Loucy (cell line): Measurements from ENCODE around the gene STIM1.

Experiments
- H2AFZ ChIP-seq: fragments of 200-600 bp; sonication (generic); 2 replicates; pipeline ENCODE4 v1.6.0; 2016; ENCODE audit warnings: antibody characterized with exemption, mild to moderate bottlenecking, low read length, moderate library complexity
- H3F3A ChIP-seq: fragments of 200-600 bp; 2 replicates; pipeline ENCODE4 v1.6.0; 2016; ENCODE audit warnings: antibody characterized with exemption, low read depth, mild to moderate bottlenecking
- H3K27me3 ChIP-seq: fragments of 200-600 bp; sonication (generic); 2 replicates; pipeline ENCODE4 v1.6.1; 2014; ENCODE audit warnings: low read length, mild to moderate bottlenecking; ENCODE audit not compliant: insufficient read depth, poor library complexity, severe bottlenecking
- H3K36me3 ChIP-seq: fragments of 200-600 bp; sonication (generic); 2 replicates; pipeline ENCODE4 v1.6.1; 2016; ENCODE audit warnings: low read length; ENCODE audit not compliant: insufficient read depth
- H3K4me1 ChIP-seq: fragments of 200-600 bp; sonication (generic); 2 replicates; pipeline ENCODE4 v1.5.1; 2014; ENCODE audit warnings: low read length, mild to moderate bottlenecking; ENCODE audit not compliant: insufficient read depth, poor library complexity, severe bottlenecking
- H3K4me2 ChIP-seq: fragments of 200-600 bp; sonication (generic); 2 replicates; pipeline ENCODE4 v1.6.0; 2014; ENCODE audit warnings: antibody characterized with exemption, low read length, low read depth, mild to moderate bottlenecking; ENCODE audit not compliant: poor library complexity, severe bottlenecking
- H3K4me3 ChIP-seq: fragments of 200-600 bp; sonication (generic); 2 replicates; pipeline ENCODE4 v1.5.1; 2014; ENCODE audit warnings: low read length, mild to moderate bottlenecking, mixed read lengths; ENCODE audit not compliant: poor library complexity, severe bottlenecking
- H3K79me2 ChIP-seq: fragments of 200-600 bp; sonication (generic); 2 replicates; pipeline ENCODE4 v1.6.1; 2014; ENCODE audit warnings: low read length; ENCODE audit not compliant: insufficient read depth
- H3K9ac ChIP-seq: fragments of 200-600 bp; sonication (generic); 2 replicates; pipeline ENCODE4 v1.6.0; 2014; ENCODE audit warnings: mild to moderate bottlenecking, low read depth, low read length, moderate library complexity; ENCODE audit not compliant: poor library complexity, severe bottlenecking
- H3K9me2 ChIP-seq: fragments of 200-600 bp; sonication (generic); replicated peaks from 2 replicates; pipeline ENCODE4 v1.6.1; 2016; ENCODE audit warnings: low read depth, low read length, mixed read lengths
- H3K9me3 ChIP-seq: fragments of 200-600 bp; sonication (generic); 2 replicates; pipeline ENCODE4 v1.6.1; 2014; ENCODE audit warnings: mild to moderate bottlenecking, antibody characterized with exemption, low read length, low read depth; ENCODE audit not compliant: insufficient read depth
- H4K20me1 ChIP-seq: fragments of 200-600 bp; sonication (generic); 2 replicates; pipeline ENCODE4 v1.6.0; 2014; ENCODE audit warnings: antibody characterized with exemption, low read length, mild to moderate bottlenecking; ENCODE audit not compliant: insufficient read depth, poor library complexity, severe bottlenecking
- CTCF ChIP-seq: fragments of 200-600 bp; sonication (generic); conservative IDR thresholded peaks from 2 replicates; pipeline ENCODE4 v1.5.1; 2014; ENCODE audit warnings: mild to moderate bottlenecking, antibody characterized with exemption, low read length
- EZH2phosphoT487 ChIP-seq: fragments of 200-600 bp; IDR thresholded peaks from 2 replicates; pipeline ENCODE4 v1.6.1; 2018; ENCODE audit warnings: antibody characterized with exemption, mild to moderate bottlenecking, moderate library complexity, borderline replicate concordance

Gene STIM1

GRCh38 chr11:3815845-3816244 lies 39.6 kb upstream of the STIM1 start:
- Histone ChIP-seq H3K4me2 (no peak overlapping the region), H4K20me1 (no peaks in the 10 kb centered on the region), H3K36me3 (no peaks in the 10 kb centered on the region), H3K27me3 (no peaks in the 10 kb centered on the region), H3K9me3 (no peaks in the 10 kb centered on the region), H3K4me1 (peaks cover 9% of the 10 kb centered on the region), H3K79me2 (no peaks in the 10 kb centered on the region), H3K9ac (no peak overlapping the region), H3F3A (no peaks in the 10 kb centered on the region), H3K4me3 (no peak overlapping the region), H2AFZ (no peak overlapping the region), H3K9me2 (no peaks in the 10 kb centered on the region)
- no peak for TF ChIP-seq CTCF

- H3K4me1 ChIP-seq: peaks cover 9% of the 10 kb centered on the region
- H3K4me3 ChIP-seq: no peak overlapping the region
- H3K79me2 ChIP-seq: no peaks in the 10 kb centered on the region
- no peaks in the 10 kb centered on the region for H4K20me1 ChIP-seq
- TF ChIP-seq CTCF: no peak
- no peak for TF ChIP-seq EZH2phosphoT487
- H3F3A ChIP-seq: no peaks in the 10 kb centered on the region
- no peaks in the 10 kb centered on the region for H3K36me3 ChIP-seq
- no peak overlapping the region for H3K4me2 ChIP-seq
- no peaks in the 10 kb centered on the region for H3K9me2 ChIP-seq
- no peaks in the 10 kb centered on the region for H3K9me3 ChIP-seq
- H2AFZ ChIP-seq: no peak overlapping the region
- H3K9ac ChIP-seq: no peak overlapping the region
- no peaks in the 10 kb centered on the region for H3K27me3 ChIP-seq
Observed at GRCh38 chr11:3816673-3817072, 38.8 kb upstream of the STIM1 start.

- H3K9ac ChIP-seq: no peak overlapping the region
- no peaks in the 10 kb centered on the region for H3F3A ChIP-seq
- no peak overlapping the region for H2AFZ ChIP-seq
- peaks cover 9% of the 10 kb centered on the region for H3K4me1 ChIP-seq
- peak overlapping the region; percentile 22 for H3K4me2 ChIP-seq
- no peaks in the 10 kb centered on the region for H3K79me2 ChIP-seq
- H4K20me1 ChIP-seq: no peaks in the 10 kb centered on the region
- H3K36me3 ChIP-seq: no peaks in the 10 kb centered on the region
- no peaks in the 10 kb centered on the region for H3K27me3 ChIP-seq
- TF ChIP-seq EZH2phosphoT487 (no peak), CTCF (no peak)
- no peak overlapping the region for H3K4me3 ChIP-seq
- no peaks in the 10 kb centered on the region for H3K9me2 ChIP-seq
- H3K9me3 ChIP-seq: no peaks in the 10 kb centered on the region
Observed at GRCh38 chr11:3817181-3817800, 38.2 kb upstream of the STIM1 start.
